Esophagus muscularis mucosa (tissue), 4 donors: ENCODE data around the gene WNT10A. TPM values are rescaled to one million over a fixed set of nuclear protein-coding genes. Genes with fewer than 3 reads are reported as not detected.
"Not testable (repeated sequence)": the region's sequence is repeated elsewhere in the genome, so short reads cannot be mapped to it uniquely, and the experiment has no call there.

Experiments used
- DNase-seq: peaks from one replicate; pipeline ENCODE4 v3.0.0-alpha.2; 2017; ENCODE audit errors: extremely low spot score
- H3K27ac ChIP-seq, 4 donors: fragments of 200-600 bp; sonication (generic); replicated peaks in 1 of 4; 1 replicate in 3 of 4; 2 replicates in 1 of 4; pipeline ENCODE4 v1.5.1; 2016 to 2019; ENCODE audit warnings: mild to moderate bottlenecking in 1 of 4
- H3K27me3 ChIP-seq, 4 donors: fragments of 200-600 bp; sonication (generic); one replicate each; pipeline versions ENCODE4 v1.5.1 to v1.6.0; 2016 to 2019
- H3K36me3 ChIP-seq, 4 donors: fragments of 200-600 bp; sonication (generic); one replicate each; pipeline ENCODE4 v1.5.1; 2016 to 2019
- H3K4me1 ChIP-seq, 4 donors: fragments of 200-600 bp; sonication (generic); one replicate each; pipeline ENCODE4 v1.5.1; 2016 to 2019
- H3K4me3 ChIP-seq, 4 donors: fragments of 200-600 bp; sonication (generic); 1 replicate in 2 of 4; 2 replicates in 2 of 4; pipeline ENCODE4 v1.5.1; 2016 to 2019; ENCODE audit warnings: mild to moderate bottlenecking in 4 of 4, moderate library complexity in 1 of 4
- H3K9me3 ChIP-seq, 4 donors: fragments of 200-600 bp; sonication (generic); 1 replicate in 3 of 4; 2 replicates in 1 of 4; pipeline ENCODE4 v1.5.1; 2016 to 2019
- CTCF ChIP-seq, 3 experiments: fragments of 200-600 bp in 2 of 3; fragments of 450-650 bp in 1 of 3; sonication (generic) in 2 of 3; IDR thresholded peaks; one replicate each; pipeline ENCODE4 v1.5.1; 2017 to 2019; ENCODE audit warnings: antibody characterized with exemption in 3 of 3, mild to moderate bottlenecking in 2 of 3, moderate library complexity in 1 of 3
- EP300 ChIP-seq: sonication (generic); formaldehyde crosslinking; IDR thresholded peaks from one replicate; pipeline ENCODE4 v1.6.1; 2017; ENCODE audit warnings: antibody characterized with exemption
- POLR2A ChIP-seq: fragments of 450-650 bp; IDR thresholded peaks from one replicate; pipeline ENCODE4 v1.6.1; 2017; ENCODE audit warnings: antibody characterized with exemption, moderate library complexity, mild to moderate bottlenecking, low read depth
- POLR2AphosphoS5 ChIP-seq, 2 donors: sonication (generic); formaldehyde crosslinking; IDR thresholded peaks; one replicate each; pipeline ENCODE4 v1.6.1; 2017; ENCODE audit warnings: antibody characterized with exemption in 2 of 2
- WGBS: methylation state at CpG from one replicate; pipeline ENCODE4 v1.1.5; 2018; 5-methylcytosine and 5-hydroxymethylcytosine counted together
- intact Hi-C: fragments of 100-400 bp; cut with DNase I; formaldehyde crosslinking; loops from one replicate; pipeline ENCODE4 v1.15.1; 2023
- total RNA-seq, 4 donors: library from RNA; depleted of rRNA; stranded (reverse); fragments of >200 nt; gene quantifications; one replicate each; pipeline versions ENCODE4 v1.1.0 to v1.2.1, GENCODE V29; 2016

The WNT10A gene
- total RNA-seq, 4 donors from 2014 or later, result 0.17 TPM; not detected in 3

DNA sequence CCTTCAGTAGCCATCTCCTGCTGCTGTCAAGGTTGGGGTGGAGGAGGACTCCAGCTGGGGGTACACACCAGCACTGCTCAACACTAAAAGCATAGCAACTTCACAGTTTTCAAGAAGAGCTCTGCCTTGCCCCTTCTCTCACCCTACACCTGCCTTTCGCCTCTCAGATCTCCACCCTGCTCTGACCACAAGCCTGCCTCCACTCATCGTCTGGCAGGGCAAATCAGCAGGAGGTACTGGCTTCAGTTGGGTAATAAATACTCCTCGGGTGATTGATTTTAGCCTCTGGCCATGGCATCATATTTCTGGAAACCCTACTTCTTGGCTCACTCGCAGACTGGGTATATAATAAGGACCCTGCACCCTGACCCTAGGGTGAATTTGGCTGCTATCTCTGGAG lies 46.0 kb upstream of the WNT10A start:
- peaks cover 0 to 15% (median 6%) of the 10 kb centered on the region in 4 donors for H3K9me3 ChIP-seq
- no peak for TF ChIP-seq EP300
- no peak for TF ChIP-seq POLR2A
- TF ChIP-seq CTCF (IDR thresholded peaks at IDR 0.05), result no peak
- no peak for TF ChIP-seq POLR2AphosphoS5 (IDR thresholded peaks at IDR 0.05)
- intact Hi-C loops, result no loop called here
- DNase-seq, result no peak
- H3K27me3 ChIP-seq, result peaks cover 0 to 61% (median 0%) of the 10 kb centered on the region in 4 donors
- no peak overlapping the region for H3K27ac ChIP-seq
- H3K4me1 ChIP-seq, result peaks cover 0 to 31% (median 14%) of the 10 kb centered on the region in 4 donors
- no peak overlapping the region for H3K4me3 ChIP-seq
- H3K36me3 ChIP-seq, result no peaks in the 10 kb centered on the region
- WGBS, result 75% methylated on average over 4 of the region's 4 CpGs

DNA sequence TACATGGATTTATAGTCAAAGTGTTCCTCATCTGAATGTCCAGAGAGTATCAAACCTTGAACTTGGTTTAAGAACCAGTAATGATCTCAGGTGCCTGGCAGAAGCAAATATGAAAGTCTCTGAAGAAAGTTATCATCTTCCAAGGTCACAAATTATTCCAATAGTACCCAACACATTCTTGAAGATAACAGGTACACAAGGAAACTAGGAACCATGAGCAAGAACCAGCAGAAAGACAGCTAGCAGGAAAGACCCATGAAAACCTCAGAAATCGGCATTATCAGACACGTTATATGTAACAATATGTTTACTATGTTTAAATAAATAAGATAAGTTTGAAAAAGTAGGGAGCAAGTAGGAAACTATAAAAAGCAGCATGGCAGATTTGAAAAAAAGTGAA lies 43.2 kb upstream of the WNT10A start:
- Histone ChIP-seq H3K4me1 (peaks cover 0 to 11% (median under 1%) of the 10 kb centered on the region in 4 donors), H3K4me3 (no peak overlapping the region), H3K36me3 (no peaks in the 10 kb centered on the region), H3K27ac (no peak overlapping the region), H3K9me3 (peaks cover 0 to 15% (median 6%) of the 10 kb centered on the region in 4 donors), H3K27me3 (peaks cover 0 to 41% (median 0%) of the 10 kb centered on the region in 4 donors)
- DNase-seq, result no peak
- TF ChIP-seq EP300, result no peak
- TF ChIP-seq CTCF (IDR thresholded peaks at IDR 0.05), result no peak
- TF ChIP-seq POLR2A, result no peak
- TF ChIP-seq POLR2AphosphoS5 (IDR thresholded peaks at IDR 0.05), result no peak
- 90% methylated on average over 2 of the region's 2 CpGs for WGBS
- intact Hi-C loops, result no loop called here

GRCh38 chr2:218839430-218839829 lies 41.2 kb upstream of the WNT10A start:
- intact Hi-C loops, result no loop called here

GRCh38 chr2:218839888-218840287 lies 40.8 kb upstream of the WNT10A start:
- DNase-seq, result no peak
- Histone ChIP-seq H3K36me3 (no peaks in the 10 kb centered on the region), H3K27me3 (peaks cover 0 to 22% (median 0%) of the 10 kb centered on the region in 4 donors), H3K9me3 (peaks cover 0 to 15% (median 6%) of the 10 kb centered on the region in 4 donors), H3K4me1 (no peaks in the 10 kb centered on the region), H3K4me3 (no peak overlapping the region), H3K27ac (no peak overlapping the region)
- intact Hi-C loops, result no loop called here
- TF ChIP-seq EP300 (no peak), POLR2A (no peak), POLR2AphosphoS5 (IDR thresholded peaks at IDR 0.05) (no peak), CTCF (IDR thresholded peaks at IDR 0.05) (no peak)
- WGBS, result 77% methylated on average over 1 of the region's 1 CpG

More at GRCh38 chr2:218839430-218839829, 41.2 kb upstream of the WNT10A start:
- no peak for TF ChIP-seq POLR2AphosphoS5 (IDR thresholded peaks at IDR 0.05)
- no peak for TF ChIP-seq EP300
- TF ChIP-seq POLR2A, result no peak
- TF ChIP-seq CTCF (IDR thresholded peaks at IDR 0.05), result no peak
- no peak overlapping the region for H3K4me3 ChIP-seq
- H3K4me1 ChIP-seq, result no peaks in the 10 kb centered on the region
- peaks cover 0 to 15% (median 6%) of the 10 kb centered on the region in 4 donors for H3K9me3 ChIP-seq
- no peak overlapping the region for H3K27ac ChIP-seq
- H3K27me3 ChIP-seq, result peaks cover 0 to 26% (median 0%) of the 10 kb centered on the region in 4 donors
- H3K36me3 ChIP-seq, result no peaks in the 10 kb centered on the region
- 85% methylated on average over 4 of the region's 4 CpGs for WGBS
- no peak for DNase-seq

GRCh38 chr2:218844334-218844733 lies 36.3 kb upstream of the WNT10A start:
- intact Hi-C loops, DNase-seq: not testable (repeated sequence)

DNA sequence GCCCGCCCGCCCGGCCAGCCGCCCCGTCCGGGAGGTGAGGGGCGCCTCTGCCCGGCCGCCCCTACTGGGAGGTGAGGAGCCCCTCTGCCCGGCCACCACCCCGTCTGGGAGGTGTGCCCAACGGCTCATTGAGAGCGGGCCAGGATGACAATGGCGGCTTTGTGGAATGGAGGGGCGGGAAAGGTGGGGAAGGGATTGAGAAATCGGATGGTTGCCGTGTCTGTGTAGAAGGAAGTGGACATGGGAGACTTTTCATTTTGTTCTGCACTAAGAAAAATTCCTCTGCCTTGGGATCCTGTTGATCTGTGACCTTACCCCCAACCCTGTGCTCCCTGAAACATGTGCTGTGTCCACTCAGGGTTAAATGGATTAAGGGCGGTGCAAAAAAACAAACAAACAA lies 33.7 kb upstream of the WNT10A start:
- intact Hi-C loops, result loop anchor here (5.0 kb wide), 1 partner anchor 135 kb away; the partner anchor contains the start of gene TTLL4
- H3K36me3 ChIP-seq, H3K4me3 ChIP-seq, H3K4me1 ChIP-seq, H3K9me3 ChIP-seq, DNase-seq, H3K27ac ChIP-seq: not testable (repeated sequence)
- 77% methylated on average over 4 of the region's 18 CpGs for WGBS
- H3K27me3 ChIP-seq, result peaks cover 0 to 44% (median 10%) of the 10 kb centered on the region in 4 donors

More at GRCh38 chr2:218844334-218844733, 36.3 kb upstream of the WNT10A start:
- H3K36me3 ChIP-seq, H3K4me3 ChIP-seq, H3K27ac ChIP-seq, H3K4me1 ChIP-seq, H3K9me3 ChIP-seq: not testable (repeated sequence)
- H3K27me3 ChIP-seq, result peaks cover 0 to 19% (median under 1%) of the 10 kb centered on the region in 4 donors
- 74% methylated on average over 5 of the region's 5 CpGs for WGBS
